Prostate gland (tissue), 2 donors: ENCODE measurements around the gene TKTL1.

Experiments
- CTCF ChIP-seq, 4 experiments: fragments of 200-600 bp in 2 of 4; fragments of 450-650 bp in 2 of 4; sonication (generic) in 2 of 4; IDR thresholded peaks; 1 replicate in 3 of 4; 2 replicates in 1 of 4; pipeline ENCODE4 v1.5.1; 2016 to 2019; ENCODE audit warnings: antibody characterized with exemption in 4 of 4, mild to moderate bottlenecking in 2 of 4, moderate library complexity in 2 of 4
- POLR2A ChIP-seq: fragments of 450-650 bp; IDR thresholded peaks from one replicate; pipeline ENCODE4 v1.6.1; 2016; ENCODE audit warnings: antibody characterized with exemption, mild to moderate bottlenecking

- TF ChIP-seq CTCF (IDR thresholded peaks at IDR 0.05): no peak
- TF ChIP-seq POLR2A: no peak
Observed at GRCh38 chrX:154351183-154352011, 55.8 kb downstream of the TKTL1 start.
